Fibroblast of peridontal ligament (primary cell): ENCODE results near the gene STAC3.
A peak's percentile ranks its signal among the peaks of the same experiment; 100 is the strongest.

Source experiments
- DNase-seq: peaks from one replicate; pipeline ENCODE4 v3.0.0-alpha.2; 2010; ENCODE audit errors: extremely low read depth

The STAC3 gene

GRCh38 chr12:57223191-57224165 is 27.5 kb downstream of the STAC3 start:
- no peak for DNase-seq

- no peak for DNase-seq
Measured at GRCh38 chr12:57222286-57223190, 28.4 kb downstream of the STAC3 start.

- DNase-seq = no peak
Measured at GRCh38 chr12:57221169-57221917, 29.6 kb downstream of the STAC3 start.

- DNase-seq = no peak
Measured at GRCh38 chr12:57220770-57221168, 30.2 kb downstream of the STAC3 start.

- DNase-seq = no peak
Measured at GRCh38 chr12:57219993-57220754, 30.8 kb downstream of the STAC3 start.

- no peak for DNase-seq
Measured at GRCh38 chr12:57219205-57219992, 31.6 kb downstream of the STAC3 start.

GRCh38 chr12:57218030-57218853 is 32.7 kb downstream of the STAC3 start:
- DNase-seq = no peak

- peak; percentile 30 for DNase-seq
Measured at GRCh38 chr12:57216921-57217879, 33.8 kb downstream of the STAC3 start.

GRCh38 chr12:57216014-57216911 is 34.7 kb downstream of the STAC3 start, which contains the start of gene NXPH4:
TSS of gene NXPH4 (plus strand) at chr12:57216794. CDS start at chr12:57216970, 176 bp downstream.
- no peak for DNase-seq

- DNase-seq = peak; percentile 21
Measured at GRCh38 chr12:57215668-57216013, 35.3 kb downstream of the STAC3 start.

GRCh38 chr12:57215065-57215464 is 35.9 kb downstream of the STAC3 start:
- no peak for DNase-seq

GRCh38 chr12:57214398-57214781 is 36.6 kb downstream of the STAC3 start:
- peak; percentile 59 for DNase-seq

GRCh38 chr12:57213763-57214397 is 37.1 kb downstream of the STAC3 start:
- DNase-seq = no peak

GRCh38 chr12:57213058-57213715 is 37.8 kb downstream of the STAC3 start:
- DNase-seq = peak; percentile 88

GRCh38 chr12:57212701-57213057 is 38.3 kb downstream of the STAC3 start:
- DNase-seq = no peak
